H1 (cell line): ENCODE results near the gene LYSMD3. TPM values are rescaled to one million over a fixed set of nuclear protein-coding genes. Genes with fewer than 3 reads are reported as not detected.

Source experiments
- ASH2L ChIP-seq: fragments of 200-600, 300-600 bp; sonication (generic); IDR thresholded peaks from one replicate; pipeline ENCODE4 v1.7.1; 2017; ENCODE audit warnings: low read length
- EZH2 ChIP-seq: fragments of 200-600 bp; sonication (generic); IDR thresholded peaks from 2 replicates; pipeline ENCODE4 v1.7.1; 2012; ENCODE audit warnings: low read depth, mild to moderate bottlenecking, moderate library complexity, low read length, inconsistent platforms; ENCODE audit not compliant: severe bottlenecking
- FOSL1 ChIP-seq: IDR thresholded peaks from 2 replicates; pipeline ENCODE4 v1.6.1; 2011; ENCODE audit warnings: mild to moderate bottlenecking, low read depth, low read length, moderate library complexity; ENCODE audit not compliant: insufficient read depth
- HDAC2 ChIP-seq, 2 experiments: fragments of 300-600 bp in 1 of 2; sonication (generic) in 1 of 2; IDR thresholded peaks; 2 replicates each; pipeline ENCODE4 v1.6.1; 2011 to 2012; ENCODE audit warnings: low read depth in 2 of 2, low read length in 2 of 2, mild to moderate bottlenecking in 2 of 2, moderate library complexity in 2 of 2, borderline replicate concordance in 1 of 2, inconsistent platforms in 1 of 2
- HDAC6 ChIP-seq: IDR thresholded peaks from one replicate; pipeline ENCODE4 v1.7.1; 2012; ENCODE audit warnings: low read depth, mild to moderate bottlenecking, inconsistent platforms, low read length, moderate library complexity
- JUN ChIP-seq: IDR thresholded peaks from 2 replicates; pipeline ENCODE4 v1.6.1; 2011; ENCODE audit warnings: low read depth, mild to moderate bottlenecking, improper control_type of control experiment, low read length
- JUND ChIP-seq: IDR thresholded peaks from 2 replicates; pipeline ENCODE4 v1.6.1; 2011; ENCODE audit warnings: mild to moderate bottlenecking, improper control_type of control experiment, low read length
- POU5F1 ChIP-seq: IDR thresholded peaks from 2 replicates; pipeline ENCODE4 v1.6.1; 2011; ENCODE audit warnings: low read depth, mild to moderate bottlenecking, low read length, moderate library complexity
- RNF2 ChIP-seq: fragments of 200-900, 300-1000 bp; sonication (generic); IDR thresholded peaks from 2 replicates; pipeline ENCODE4 v1.7.1; 2016; ENCODE audit warnings: borderline replicate concordance, low read depth, mild to moderate bottlenecking, antibody characterized with exemption, low read length; ENCODE audit not compliant: poor library complexity, severe bottlenecking; ENCODE audit errors: missing control alignments
- polyA plus RNA-seq, 7 experiments: library from polyadenylated mRNA; depleted of rRNA in 3 of 7; stranded (reverse) in 5 of 7; unstranded in 2 of 7; fragments of >200 nt in 5 of 7; fragments of 200-250 nt in 2 of 7; gene quantifications; 1 replicate in 5 of 7; 2 replicates in 1 of 7; 4 replicates in 1 of 7; pipeline versions ENCODE4 v1.2.1 to v1.2.3, GENCODE V29; 2011 to 2013; ENCODE audit warnings: missing spikeins in 2 of 7, mixed read lengths in 2 of 7
- total RNA-seq: library from RNA; stranded (reverse); fragmentation: NEBNext Ultra II Directional; extraction: Animal tissue kit (Norgen Biotek cat#: 25700); gene quantifications from 2 replicates; pipeline ENCODE4 v1.2.1, GENCODE V29; 2021

LYSMD3 gene
- total and polyA plus RNA-seq, 2 of the 8 experiments (the other 6 are each of a cell fraction or from before 2014, with no cell fraction given), result 3.7 to 14.9 TPM

GRCh38 chr5:90546216-90546837 is 16.9 kb upstream of the LYSMD3 start (continued):
- TF ChIP-seq RNF2 (no peak), HDAC2 (IDR thresholded peaks at IDR 0.05; ENCODE audit: borderline replicate concordance in 1 of 2, low read depth in 2 of 2, low read length in 2 of 2) (no peak), JUN (no peak), HDAC6 (no peak), POU5F1 (no peak), EZH2 (no peak), FOSL1 (no peak), ASH2L (no peak), JUND (no peak)
